ENCODE measurements around the gene CAMKMT. TPM values are rescaled to one million over a fixed set of nuclear protein-coding genes. Genes with fewer than 3 reads are reported as not detected.

The CAMKMT gene
- total and polyA plus RNA-seq, 9 of the 15 experiments (the other 6 are each of a cell fraction or from before 2014, with no cell fraction given) = 1.6 to 15.3 (median 7.4) TPM

DNA sequence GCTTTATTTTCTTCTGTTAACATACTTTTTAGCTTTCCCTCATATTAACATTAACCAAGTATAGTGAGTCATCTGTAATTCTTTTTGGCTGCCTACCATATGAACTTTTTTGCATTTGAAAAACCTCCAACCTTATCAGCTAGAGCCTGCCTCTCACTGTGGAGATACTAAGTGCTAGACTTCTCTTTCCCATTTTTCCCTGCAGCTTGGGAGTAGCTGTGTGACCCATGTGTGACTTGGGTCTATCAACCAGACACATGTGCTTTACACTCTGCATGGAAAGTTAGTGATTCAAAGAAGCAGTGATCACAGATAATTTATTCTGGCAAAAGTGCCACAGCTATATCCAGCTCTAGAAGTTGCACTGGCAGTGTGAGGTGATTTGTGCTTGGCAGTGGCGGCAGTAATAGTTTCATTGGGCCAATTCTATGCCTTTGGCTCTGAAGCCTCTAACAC lies 36.7 kb upstream of the CAMKMT start (continued):
- TF ChIP-seq, protein P1, sequence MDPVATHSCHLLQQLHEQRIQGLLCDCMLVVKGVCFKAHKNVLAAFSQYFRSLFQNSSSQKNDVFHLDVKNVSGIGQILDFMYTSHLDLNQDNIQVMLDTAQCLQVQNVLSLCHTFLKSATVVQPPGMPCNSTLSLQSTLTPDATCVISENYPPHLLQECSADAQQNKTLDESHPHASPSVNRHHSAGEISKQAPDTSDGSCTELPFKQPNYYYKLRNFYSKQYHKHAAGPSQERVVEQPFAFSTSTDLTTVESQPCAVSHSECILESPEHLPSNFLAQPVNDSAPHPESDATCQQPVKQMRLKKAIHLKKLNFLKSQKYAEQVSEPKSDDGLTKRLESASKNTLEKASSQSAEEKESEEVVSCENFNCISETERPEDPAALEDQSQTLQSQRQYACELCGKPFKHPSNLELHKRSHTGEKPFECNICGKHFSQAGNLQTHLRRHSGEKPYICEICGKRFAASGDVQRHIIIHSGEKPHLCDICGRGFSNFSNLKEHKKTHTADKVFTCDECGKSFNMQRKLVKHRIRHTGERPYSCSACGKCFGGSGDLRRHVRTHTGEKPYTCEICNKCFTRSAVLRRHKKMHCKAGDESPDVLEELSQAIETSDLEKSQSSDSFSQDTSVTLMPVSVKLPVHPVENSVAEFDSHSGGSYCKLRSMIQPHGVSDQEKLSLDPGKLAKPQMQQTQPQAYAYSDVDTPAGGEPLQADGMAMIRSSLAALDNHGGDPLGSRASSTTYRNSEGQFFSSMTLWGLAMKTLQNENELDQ (CRISPR knock-in tag; IDR thresholded peaks at IDR 0.05; ENCODE audit: borderline replicate concordance) = no peak
- TF ChIP-seq RAD21 (CRISPR knock-in tag; conservative IDR thresholded peaks at IDR 0.05 in 1 of 2, IDR thresholded peaks at IDR 0.05 in 1 of 2) (no peak), ZNF143 (CRISPR knock-in tag; IDR thresholded peaks at IDR 0.05) (no peak), SAFB2 (IDR thresholded peaks at IDR 0.05; ENCODE audit: borderline replicate concordance, low read depth, low read length, severe bottlenecking) (no peak), CTBP1 (IDR thresholded peaks at IDR 0.05; ENCODE audit: borderline replicate concordance) (no peak), ZEB2 (IDR thresholded peaks at IDR 0.05) (no peak), POLR2AphosphoS2 (IDR thresholded peaks at IDR 0.05; ENCODE audit: low read length) (no peak), DNMT1 (IDR thresholded peaks at IDR 0.05) (no peak), KDM5B (IDR thresholded peaks at IDR 0.05; ENCODE audit: insufficient replicate concordance, low read depth, low read length) (no peak)
- TF ChIP-seq, protein P2, sequence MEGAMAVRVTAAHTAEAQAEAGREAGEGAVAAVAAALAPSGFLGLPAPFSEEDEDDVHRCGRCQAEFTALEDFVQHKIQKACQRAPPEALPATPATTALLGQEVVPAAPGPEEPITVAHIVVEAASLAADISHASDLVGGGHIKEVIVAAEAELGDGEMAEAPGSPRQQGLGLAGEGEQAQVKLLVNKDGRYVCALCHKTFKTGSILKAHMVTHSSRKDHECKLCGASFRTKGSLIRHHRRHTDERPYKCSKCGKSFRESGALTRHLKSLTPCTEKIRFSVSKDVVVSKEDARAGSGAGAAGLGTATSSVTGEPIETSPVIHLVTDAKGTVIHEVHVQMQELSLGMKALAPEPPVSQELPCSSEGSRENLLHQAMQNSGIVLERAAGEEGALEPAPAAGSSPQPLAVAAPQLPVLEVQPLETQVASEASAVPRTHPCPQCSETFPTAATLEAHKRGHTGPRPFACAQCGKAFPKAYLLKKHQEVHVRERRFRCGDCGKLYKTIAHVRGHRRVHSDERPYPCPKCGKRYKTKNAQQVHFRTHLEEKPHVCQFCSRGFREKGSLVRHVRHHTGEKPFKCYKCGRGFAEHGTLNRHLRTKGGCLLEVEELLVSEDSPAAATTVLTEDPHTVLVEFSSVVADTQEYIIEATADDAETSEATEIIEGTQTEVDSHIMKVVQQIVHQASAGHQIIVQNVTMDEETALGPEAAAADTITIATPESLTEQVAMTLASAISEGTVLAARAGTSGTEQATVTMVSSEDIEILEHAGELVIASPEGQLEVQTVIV (CRISPR knock-in tag; IDR thresholded peaks at IDR 0.05; ENCODE audit: borderline replicate concordance) = no peak
- TF ChIP-seq, protein P3, sequence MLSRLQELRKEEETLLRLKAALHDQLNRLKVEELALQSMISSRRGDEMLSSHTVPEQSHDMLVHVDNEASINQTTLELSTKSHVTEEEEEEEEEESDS (CRISPR knock-in tag; IDR thresholded peaks at IDR 0.05) = no peak
- TF ChIP-seq, protein P4, sequence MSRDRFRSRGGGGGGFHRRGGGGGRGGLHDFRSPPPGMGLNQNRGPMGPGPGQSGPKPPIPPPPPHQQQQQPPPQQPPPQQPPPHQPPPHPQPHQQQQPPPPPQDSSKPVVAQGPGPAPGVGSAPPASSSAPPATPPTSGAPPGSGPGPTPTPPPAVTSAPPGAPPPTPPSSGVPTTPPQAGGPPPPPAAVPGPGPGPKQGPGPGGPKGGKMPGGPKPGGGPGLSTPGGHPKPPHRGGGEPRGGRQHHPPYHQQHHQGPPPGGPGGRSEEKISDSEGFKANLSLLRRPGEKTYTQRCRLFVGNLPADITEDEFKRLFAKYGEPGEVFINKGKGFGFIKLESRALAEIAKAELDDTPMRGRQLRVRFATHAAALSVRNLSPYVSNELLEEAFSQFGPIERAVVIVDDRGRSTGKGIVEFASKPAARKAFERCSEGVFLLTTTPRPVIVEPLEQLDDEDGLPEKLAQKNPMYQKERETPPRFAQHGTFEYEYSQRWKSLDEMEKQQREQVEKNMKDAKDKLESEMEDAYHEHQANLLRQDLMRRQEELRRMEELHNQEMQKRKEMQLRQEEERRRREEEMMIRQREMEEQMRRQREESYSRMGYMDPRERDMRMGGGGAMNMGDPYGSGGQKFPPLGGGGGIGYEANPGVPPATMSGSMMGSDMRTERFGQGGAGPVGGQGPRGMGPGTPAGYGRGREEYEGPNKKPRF (IDR thresholded peaks at IDR 0.05; ENCODE audit: low read depth, low read length) = no peak
- TF ChIP-seq, protein P5, sequence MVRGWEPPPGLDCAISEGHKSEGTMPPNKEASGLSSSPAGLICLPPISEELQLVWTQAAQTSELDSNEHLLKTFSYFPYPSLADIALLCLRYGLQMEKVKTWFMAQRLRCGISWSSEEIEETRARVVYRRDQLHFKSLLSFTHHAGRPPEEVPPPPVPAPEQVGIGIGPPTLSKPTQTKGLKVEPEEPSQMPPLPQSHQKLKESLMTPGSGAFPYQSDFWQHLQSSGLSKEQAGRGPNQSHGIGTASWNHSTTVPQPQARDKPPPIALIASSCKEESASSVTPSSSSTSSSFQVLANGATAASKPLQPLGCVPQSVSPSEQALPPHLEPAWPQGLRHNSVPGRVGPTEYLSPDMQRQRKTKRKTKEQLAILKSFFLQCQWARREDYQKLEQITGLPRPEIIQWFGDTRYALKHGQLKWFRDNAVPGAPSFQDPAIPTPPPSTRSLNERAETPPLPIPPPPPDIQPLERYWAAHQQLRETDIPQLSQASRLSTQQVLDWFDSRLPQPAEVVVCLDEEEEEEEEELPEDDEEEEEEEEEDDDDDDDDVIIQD (CRISPR knock-in tag; IDR thresholded peaks at IDR 0.05) = no peak
- TF ChIP-seq, protein P6, sequence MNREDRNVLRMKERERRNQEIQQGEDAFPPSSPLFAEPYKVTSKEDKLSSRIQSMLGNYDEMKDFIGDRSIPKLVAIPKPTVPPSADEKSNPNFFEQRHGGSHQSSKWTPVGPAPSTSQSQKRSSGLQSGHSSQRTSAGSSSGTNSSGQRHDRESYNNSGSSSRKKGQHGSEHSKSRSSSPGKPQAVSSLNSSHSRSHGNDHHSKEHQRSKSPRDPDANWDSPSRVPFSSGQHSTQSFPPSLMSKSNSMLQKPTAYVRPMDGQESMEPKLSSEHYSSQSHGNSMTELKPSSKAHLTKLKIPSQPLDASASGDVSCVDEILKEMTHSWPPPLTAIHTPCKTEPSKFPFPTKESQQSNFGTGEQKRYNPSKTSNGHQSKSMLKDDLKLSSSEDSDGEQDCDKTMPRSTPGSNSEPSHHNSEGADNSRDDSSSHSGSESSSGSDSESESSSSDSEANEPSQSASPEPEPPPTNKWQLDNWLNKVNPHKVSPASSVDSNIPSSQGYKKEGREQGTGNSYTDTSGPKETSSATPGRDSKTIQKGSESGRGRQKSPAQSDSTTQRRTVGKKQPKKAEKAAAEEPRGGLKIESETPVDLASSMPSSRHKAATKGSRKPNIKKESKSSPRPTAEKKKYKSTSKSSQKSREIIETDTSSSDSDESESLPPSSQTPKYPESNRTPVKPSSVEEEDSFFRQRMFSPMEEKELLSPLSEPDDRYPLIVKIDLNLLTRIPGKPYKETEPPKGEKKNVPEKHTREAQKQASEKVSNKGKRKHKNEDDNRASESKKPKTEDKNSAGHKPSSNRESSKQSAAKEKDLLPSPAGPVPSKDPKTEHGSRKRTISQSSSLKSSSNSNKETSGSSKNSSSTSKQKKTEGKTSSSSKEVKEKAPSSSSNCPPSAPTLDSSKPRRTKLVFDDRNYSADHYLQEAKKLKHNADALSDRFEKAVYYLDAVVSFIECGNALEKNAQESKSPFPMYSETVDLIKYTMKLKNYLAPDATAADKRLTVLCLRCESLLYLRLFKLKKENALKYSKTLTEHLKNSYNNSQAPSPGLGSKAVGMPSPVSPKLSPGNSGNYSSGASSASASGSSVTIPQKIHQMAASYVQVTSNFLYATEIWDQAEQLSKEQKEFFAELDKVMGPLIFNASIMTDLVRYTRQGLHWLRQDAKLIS (CRISPR knock-in tag; IDR thresholded peaks at IDR 0.05) = no peak
